ENCODE data around the gene RPS14.
A peak's percentile ranks its signal among the peaks of the same experiment; 100 is the strongest.
"Not testable (repeated sequence)": the region's sequence is repeated elsewhere in the genome, so short reads cannot be mapped to it uniquely, and the experiment has no call there.

Gene RPS14

GRCh38 chr5:150443242-150444075 lies 6.1 kb downstream of the RPS14 start:
- no peak for DNase-seq (ENCODE audit: low spot score)

GRCh38 chr5:150442699-150443080 lies 6.8 kb downstream of the RPS14 start:
- DNase-seq (ENCODE audit: low spot score): no peak

- DNase-seq (ENCODE audit: low spot score): no peak
These were observed 7.5 kb downstream of the RPS14 start for GRCh38 chr5:150441813-150442698.

- no peak for DNase-seq (ENCODE audit: low spot score)
These were observed 8.4 kb downstream of the RPS14 start for GRCh38 chr5:150440948-150441812.

GRCh38 chr5:150438873-150439546 lies 10.5 kb downstream of the RPS14 start:
- peak; percentile 65 for DNase-seq (ENCODE audit: low spot score)

- peak; percentile 76 for DNase-seq (ENCODE audit: low spot score)
These were observed 13.3 kb downstream of the RPS14 start for GRCh38 chr5:150436141-150436680.

- no peak for DNase-seq (ENCODE audit: low spot score)
These were observed 15.1 kb downstream of the RPS14 start for GRCh38 chr5:150434464-150434863.

- DNase-seq (ENCODE audit: low spot score): no peak
These were observed 18.0 kb downstream of the RPS14 start for GRCh38 chr5:150431574-150431973.

- no peak for DNase-seq (ENCODE audit: low spot score)
These were observed 18.5 kb downstream of the RPS14 start for GRCh38 chr5:150431048-150431447.

GRCh38 chr5:150429410-150429873 lies 20.1 kb downstream of the RPS14 start:
- no peak for DNase-seq (ENCODE audit: low spot score)

- no peak for DNase-seq (ENCODE audit: low spot score)
These were observed 20.6 kb downstream of the RPS14 start for GRCh38 chr5:150428978-150429377.

GRCh38 chr5:150428106-150428876 lies 21.2 kb downstream of the RPS14 start:
- DNase-seq (ENCODE audit: low spot score): peak; percentile 64

- not testable (repeated sequence) for DNase-seq (ENCODE audit: low spot score)
These were observed 23.4 kb downstream of the RPS14 start for GRCh38 chr5:150426165-150426564.

- no peak for DNase-seq (ENCODE audit: low spot score)
These were observed 26.8 kb downstream of the RPS14 start for GRCh38 chr5:150422758-150423157.

- no peak for DNase-seq (ENCODE audit: low spot score)
These were observed 27.5 kb downstream of the RPS14 start for GRCh38 chr5:150422075-150422474.

GRCh38 chr5:150419630-150420270 lies 29.8 kb downstream of the RPS14 start:
- DNase-seq (ENCODE audit: low spot score): no peak

- not testable (repeated sequence) for DNase-seq (ENCODE audit: low spot score)
These were observed 35.4 kb downstream of the RPS14 start for GRCh38 chr5:150413902-150414790.

GRCh38 chr5:150413176-150413901 lies 36.2 kb downstream of the RPS14 start:
- no peak for DNase-seq (ENCODE audit: low spot score)
